SU-DHL-6 (cell line): Measurements from ENCODE around the gene SMIM11.

Experiments
- H2AFZ ChIP-seq: fragments of 200-600 bp; sonication (generic); 2 replicates; pipeline ENCODE4 v1.6.1; 2014; ENCODE audit warnings: low read depth, mild to moderate bottlenecking, moderate library complexity, mixed read lengths, antibody characterized with exemption, low read length; ENCODE audit not compliant: severe bottlenecking
- H3F3A ChIP-seq: fragments of 200-600 bp; shearing (Covaris generic); 2 replicates; pipeline ENCODE4 v1.6.0; 2016; ENCODE audit warnings: antibody characterized with exemption, mild to moderate bottlenecking; ENCODE audit not compliant: insufficient read depth
- H3K27ac ChIP-seq: fragments of 200-600 bp; sonication (generic); 2 replicates; pipeline ENCODE4 v1.5.1; 2016; ENCODE audit warnings: low read depth, mild to moderate bottlenecking, low read length, moderate library complexity, mixed read lengths
- H3K27me3 ChIP-seq: fragments of 200-600 bp; sonication (generic), shearing (Covaris generic); 2 replicates; pipeline ENCODE4 v1.6.0; 2014; ENCODE audit warnings: mild to moderate bottlenecking, low read length
- H3K36me3 ChIP-seq: fragments of 200-600 bp; sonication (generic); 2 replicates; pipeline ENCODE4 v1.6.1; 2014; ENCODE audit warnings: mild to moderate bottlenecking, low read length, mixed read lengths
- H3K4me2 ChIP-seq: fragments of 300-600, 200-600 bp; shearing (Covaris generic), sonication (generic); 2 replicates; pipeline ENCODE4 v1.6.0; 2014; ENCODE audit warnings: low read length, low read depth, mild to moderate bottlenecking; ENCODE audit not compliant: poor library complexity, severe bottlenecking
- H3K4me3 ChIP-seq: fragments of 200-600 bp; sonication (generic); 2 replicates; pipeline ENCODE4 v1.5.1; 2014; ENCODE audit warnings: antibody characterized with exemption, low read length, mild to moderate bottlenecking, mixed read lengths; ENCODE audit not compliant: insufficient read depth, poor library complexity, severe bottlenecking
- H3K79me2 ChIP-seq: fragments of 200-600 bp; sonication (generic); 2 replicates; pipeline ENCODE4 v1.6.1; 2014; ENCODE audit warnings: mild to moderate bottlenecking, low read length, moderate library complexity; ENCODE audit not compliant: insufficient read depth
- H3K9ac ChIP-seq: fragments of 200-600 bp; sonication (generic); 2 replicates; pipeline ENCODE4 v1.7.0; 2014; ENCODE audit warnings: mild to moderate bottlenecking, low read length
- H3K9me2 ChIP-seq: fragments of 200-600 bp; sonication (generic); replicated peaks from 2 replicates; pipeline ENCODE4 v1.6.1; 2014; ENCODE audit warnings: low read length; ENCODE audit not compliant: insufficient read depth
- H3K9me3 ChIP-seq: fragments of 200-600 bp; sonication (generic); 2 replicates; pipeline ENCODE4 v1.6.1; 2014; ENCODE audit warnings: low read length, mixed read lengths; ENCODE audit not compliant: insufficient read depth
- H4K20me1 ChIP-seq: fragments of 200-600 bp; sonication (generic); 2 replicates; pipeline ENCODE4 v1.6.1; 2014; ENCODE audit warnings: low read depth, mild to moderate bottlenecking, antibody characterized with exemption, low read length, moderate library complexity, mixed read lengths
- CTCF ChIP-seq: fragments of 200-600 bp; sonication (generic); IDR thresholded peaks from one replicate; pipeline ENCODE4 v1.5.1; 2017; ENCODE audit warnings: antibody characterized with exemption, mild to moderate bottlenecking, low read length, moderate library complexity; ENCODE audit not compliant: insufficient read depth, poor library complexity, severe bottlenecking
- EZH2phosphoT487 ChIP-seq: fragments of 200-600 bp; sonication (generic), shearing (Covaris generic); conservative IDR thresholded peaks from 2 replicates; pipeline ENCODE4 v1.6.1; 2018; ENCODE audit warnings: mild to moderate bottlenecking, antibody characterized with exemption, low read length, moderate library complexity, mixed read lengths

Gene SMIM11

GRCh38 chr21:34336756-34337391 lies 38.4 kb upstream of the SMIM11 start:
- H3K9me2 ChIP-seq = no peaks in the 10 kb centered on the region
- no peaks in the 10 kb centered on the region for H3K9me3 ChIP-seq
- no peak overlapping the region for H3K27ac ChIP-seq
- no peak overlapping the region for H2AFZ ChIP-seq
- H3K4me2 ChIP-seq = no peak overlapping the region
- no peak overlapping the region for H3K9ac ChIP-seq
- H4K20me1 ChIP-seq = no peaks in the 10 kb centered on the region
- H3K79me2 ChIP-seq = no peaks in the 10 kb centered on the region
- no peaks in the 10 kb centered on the region for H3F3A ChIP-seq
- TF ChIP-seq CTCF = no peak
- no peak for TF ChIP-seq EZH2phosphoT487
- H3K36me3 ChIP-seq = no peaks in the 10 kb centered on the region
- H3K4me3 ChIP-seq = no peak overlapping the region
- H3K27me3 ChIP-seq = no peaks in the 10 kb centered on the region

- H3K4me3 ChIP-seq = no peak overlapping the region
- no peaks in the 10 kb centered on the region for H3K79me2 ChIP-seq
- no peaks in the 10 kb centered on the region for H3K27me3 ChIP-seq
- H3K9me3 ChIP-seq = no peaks in the 10 kb centered on the region
- H2AFZ ChIP-seq = no peak overlapping the region
- no peaks in the 10 kb centered on the region for H3F3A ChIP-seq
- no peak overlapping the region for H3K27ac ChIP-seq
- no peaks in the 10 kb centered on the region for H4K20me1 ChIP-seq
- no peak overlapping the region for H3K4me2 ChIP-seq
- H3K9me2 ChIP-seq = no peaks in the 10 kb centered on the region
- TF ChIP-seq CTCF (no peak), EZH2phosphoT487 (no peak)
- no peak overlapping the region for H3K9ac ChIP-seq
- H3K36me3 ChIP-seq = no peaks in the 10 kb centered on the region
Measured at GRCh38 chr21:34337741-34338140, 37.6 kb upstream of the SMIM11 start.

- H3K4me3 ChIP-seq = no peak overlapping the region
- no peak overlapping the region for H3K27ac ChIP-seq
- H3K79me2 ChIP-seq = no peaks in the 10 kb centered on the region
- no peaks in the 10 kb centered on the region for H3K27me3 ChIP-seq
- TF ChIP-seq EZH2phosphoT487 (no peak), CTCF (no peak)
- no peaks in the 10 kb centered on the region for H3F3A ChIP-seq
- no peaks in the 10 kb centered on the region for H3K9me3 ChIP-seq
- H4K20me1 ChIP-seq = no peaks in the 10 kb centered on the region
- H3K9ac ChIP-seq = no peak overlapping the region
- H3K36me3 ChIP-seq = no peaks in the 10 kb centered on the region
- no peak overlapping the region for H3K4me2 ChIP-seq
- no peak overlapping the region for H2AFZ ChIP-seq
- no peaks in the 10 kb centered on the region for H3K9me2 ChIP-seq
Measured at GRCh38 chr21:34338226-34338625, 37.1 kb upstream of the SMIM11 start.
